ENCODE results near the gene FHL5. TPM values are rescaled to one million over a fixed set of nuclear protein-coding genes. Genes with fewer than 3 reads are reported as not detected.
"Not testable (repeated sequence)": the region's sequence is repeated elsewhere in the genome, so short reads cannot be mapped to it uniquely, and the experiment has no call there.

The FHL5 gene
- total RNA-seq, 1 donor from 2014 or later = not detected

DNA sequence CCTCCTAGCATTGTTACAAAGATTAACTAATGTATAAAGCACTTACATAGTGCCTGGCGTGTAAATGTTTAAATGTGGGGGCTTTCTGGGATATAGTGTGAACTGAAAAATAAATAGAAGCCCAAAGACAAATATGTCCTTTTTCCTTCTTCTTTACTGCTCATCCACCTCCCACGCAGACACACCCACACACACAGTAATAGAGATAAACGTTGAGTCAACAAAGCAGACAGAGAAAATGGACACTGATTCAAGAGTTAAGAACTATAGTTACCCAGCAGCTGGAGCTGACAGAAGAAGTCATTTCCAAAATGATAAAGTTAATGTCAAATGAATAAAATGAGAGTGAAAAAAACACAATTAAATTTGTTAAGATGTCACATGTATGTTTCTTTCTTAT, 68.3 kb downstream of the FHL5 start:
- no peak for DNase-seq
- H3K36me3 Mint-ChIP-seq (ENCODE audit: unreplicated experiment) = no peaks in the 10 kb centered on the region
- peaks cover 5% of the 10 kb centered on the region for H3K4me1 Mint-ChIP-seq (ENCODE audit: low read depth, unreplicated experiment)
- H3K4me3 Mint-ChIP-seq (ENCODE audit: unreplicated experiment) = no peak overlapping the region
- H3K9me3 Mint-ChIP-seq (ENCODE audit: unreplicated experiment) = no peaks in the 10 kb centered on the region
- TF ChIP-seq CTCF (IDR thresholded peaks at IDR 0.05; ENCODE audit: partially characterized antibody, unreplicated experiment) = no peak
- H3K27me3 Mint-ChIP-seq (ENCODE audit: unreplicated experiment) = no peaks in the 10 kb centered on the region
- H3K27ac Mint-ChIP-seq (ENCODE audit: unreplicated experiment) = no peak overlapping the region

DNA sequence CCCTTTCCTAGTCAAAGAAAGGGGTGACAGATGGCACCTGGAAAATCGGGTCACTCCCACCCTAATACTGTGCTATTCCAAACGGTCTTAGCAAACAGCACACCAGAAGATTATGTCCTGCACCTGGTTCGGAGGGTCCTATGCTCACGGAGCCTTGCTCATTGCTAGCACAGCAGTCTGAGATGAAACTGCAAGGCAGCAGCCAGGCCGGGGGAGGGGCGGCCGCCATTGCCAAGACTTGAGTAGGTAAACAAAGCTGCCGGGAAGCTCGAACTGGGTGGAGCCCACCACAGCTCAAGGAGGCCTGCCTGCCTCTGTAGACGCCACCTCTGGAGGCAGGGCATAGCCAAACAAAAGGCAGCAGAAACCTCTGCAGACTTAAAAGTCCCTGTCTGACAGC, 75.1 kb downstream of the FHL5 start:
- H3K9me3 Mint-ChIP-seq (ENCODE audit: unreplicated experiment); H3K27me3 Mint-ChIP-seq (ENCODE audit: unreplicated experiment); H3K4me3 Mint-ChIP-seq (ENCODE audit: unreplicated experiment); H3K27ac Mint-ChIP-seq (ENCODE audit: unreplicated experiment); H3K36me3 Mint-ChIP-seq (ENCODE audit: unreplicated experiment): not testable (repeated sequence)
- peak; percentile 28 for DNase-seq
- H3K4me1 Mint-ChIP-seq (ENCODE audit: low read depth, unreplicated experiment) = peaks cover 10% of the 10 kb centered on the region

DNA sequence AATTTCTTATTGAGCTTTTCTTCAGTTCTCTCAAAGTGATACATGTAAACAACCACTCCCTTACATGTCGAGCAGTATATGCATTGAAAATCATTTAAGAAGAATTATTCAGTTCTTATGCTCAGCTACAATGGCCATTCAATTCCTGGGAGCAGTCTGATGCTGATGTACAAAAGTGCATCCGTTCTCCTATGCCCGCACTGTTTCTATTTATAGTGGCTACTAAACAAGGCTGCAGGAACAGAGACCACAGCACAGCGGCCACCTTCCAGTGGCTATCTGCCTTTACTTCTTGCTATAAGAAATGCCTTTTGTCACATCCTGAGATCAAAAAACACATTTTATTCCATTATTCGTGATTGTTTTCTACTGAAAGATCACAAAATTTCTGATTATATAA, 82.2 kb downstream of the FHL5 start:
- peaks cover 8% of the 10 kb centered on the region for H3K36me3 Mint-ChIP-seq (ENCODE audit: unreplicated experiment)
- H3K27me3 Mint-ChIP-seq (ENCODE audit: unreplicated experiment) = peaks cover 1% of the 10 kb centered on the region
- H3K4me3 Mint-ChIP-seq (ENCODE audit: unreplicated experiment) = no peak overlapping the region

GRCh38 chr6:96649926-96650325, 87.0 kb downstream of the FHL5 start:
- H3K4me1 Mint-ChIP-seq (ENCODE audit: low read depth, unreplicated experiment) = peaks cover 44% of the 10 kb centered on the region
- DNase-seq = no peak
- no peaks in the 10 kb centered on the region for H3K36me3 Mint-ChIP-seq (ENCODE audit: unreplicated experiment)
- H3K9me3 Mint-ChIP-seq (ENCODE audit: unreplicated experiment) = peaks cover 6% of the 10 kb centered on the region
- no peak overlapping the region for H3K4me3 Mint-ChIP-seq (ENCODE audit: unreplicated experiment)
- H3K27ac Mint-ChIP-seq (ENCODE audit: unreplicated experiment) = no peak overlapping the region
- no peak for TF ChIP-seq CTCF (IDR thresholded peaks at IDR 0.05; ENCODE audit: partially characterized antibody, unreplicated experiment)
- H3K27me3 Mint-ChIP-seq (ENCODE audit: unreplicated experiment) = peaks cover 2% of the 10 kb centered on the region

More for the DNA sequence above, 82.2 kb downstream of the FHL5 start:
- no peak for DNase-seq
- peaks cover 7% of the 10 kb centered on the region for H3K9me3 Mint-ChIP-seq (ENCODE audit: unreplicated experiment)
- H3K4me1 Mint-ChIP-seq (ENCODE audit: low read depth, unreplicated experiment) = peaks cover 32% of the 10 kb centered on the region
- H3K27ac Mint-ChIP-seq (ENCODE audit: unreplicated experiment) = peak overlapping the region; percentile 60
- no peak for TF ChIP-seq CTCF (IDR thresholded peaks at IDR 0.05; ENCODE audit: partially characterized antibody, unreplicated experiment)

- no peak for DNase-seq
- Mint-ChIP-seq H3K4me1 (ENCODE audit: low read depth, unreplicated experiment) (peaks cover 27% of the 10 kb centered on the region), H3K27me3 (ENCODE audit: unreplicated experiment) (peaks cover 2% of the 10 kb centered on the region), H3K9me3 (ENCODE audit: unreplicated experiment) (peaks cover 3% of the 10 kb centered on the region), H3K4me3 (ENCODE audit: unreplicated experiment) (peak overlapping the region; percentile 6), H3K27ac (ENCODE audit: unreplicated experiment) (peak overlapping the region; percentile 49), H3K36me3 (ENCODE audit: unreplicated experiment) (no peaks in the 10 kb centered on the region)
- TF ChIP-seq CTCF (IDR thresholded peaks at IDR 0.05; ENCODE audit: partially characterized antibody, unreplicated experiment) = no peak
Observed at GRCh38 chr6:96651816-96652215, 88.9 kb downstream of the FHL5 start.

GRCh38 chr6:96652552-96652951, 89.6 kb downstream of the FHL5 start:
- H3K27me3 Mint-ChIP-seq (ENCODE audit: unreplicated experiment) = peaks cover 2% of the 10 kb centered on the region
- H3K9me3 Mint-ChIP-seq (ENCODE audit: unreplicated experiment) = peaks cover 3% of the 10 kb centered on the region
- peaks cover 30% of the 10 kb centered on the region for H3K4me1 Mint-ChIP-seq (ENCODE audit: low read depth, unreplicated experiment)
- no peak overlapping the region for H3K27ac Mint-ChIP-seq (ENCODE audit: unreplicated experiment)
- no peak for TF ChIP-seq CTCF (IDR thresholded peaks at IDR 0.05; ENCODE audit: partially characterized antibody, unreplicated experiment)
- H3K4me3 Mint-ChIP-seq (ENCODE audit: unreplicated experiment) = no peak overlapping the region
- no peaks in the 10 kb centered on the region for H3K36me3 Mint-ChIP-seq (ENCODE audit: unreplicated experiment)
- no peak for DNase-seq
